IPS-18c (cell line): ENCODE measurements around the gene MBD2.
"Not testable (repeated sequence)": the region's sequence is repeated elsewhere in the genome, so short reads cannot be mapped to it uniquely, and the experiment has no call there.

Experiments
- H3K4me3 ChIP-seq: 2 replicates; pipeline ENCODE4 v1.7.0; 2013; ENCODE audit warnings: low read depth, mild to moderate bottlenecking, low read length, moderate library complexity; ENCODE audit not compliant: insufficient read depth
- H3K9me3 ChIP-seq: one replicate; pipeline ENCODE4 v1.6.1; 2013; ENCODE audit warnings: mild to moderate bottlenecking, low read length, moderate library complexity; ENCODE audit not compliant: control insufficient read depth, insufficient read depth

MBD2 gene

DNA sequence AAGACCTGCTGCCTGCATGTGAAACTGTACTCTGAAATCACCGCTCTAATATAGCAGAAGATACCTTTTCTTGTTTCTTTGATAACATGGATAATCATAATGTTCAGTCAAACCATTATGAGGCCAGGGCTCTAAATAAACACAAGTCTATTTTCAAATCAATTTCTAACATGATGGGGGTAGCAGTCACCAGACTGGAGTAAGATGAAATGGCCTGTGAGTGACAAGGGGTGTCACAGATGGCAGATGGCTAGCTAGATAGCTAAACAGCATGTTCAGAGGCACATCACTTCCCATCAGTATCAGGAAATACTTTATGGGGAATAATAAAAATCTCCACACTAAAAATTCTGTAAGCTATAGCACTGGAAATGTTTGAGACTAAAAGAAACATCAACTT is 14.0 kb downstream of the MBD2 start:
- no peak overlapping the region for H3K4me3 ChIP-seq

DNA sequence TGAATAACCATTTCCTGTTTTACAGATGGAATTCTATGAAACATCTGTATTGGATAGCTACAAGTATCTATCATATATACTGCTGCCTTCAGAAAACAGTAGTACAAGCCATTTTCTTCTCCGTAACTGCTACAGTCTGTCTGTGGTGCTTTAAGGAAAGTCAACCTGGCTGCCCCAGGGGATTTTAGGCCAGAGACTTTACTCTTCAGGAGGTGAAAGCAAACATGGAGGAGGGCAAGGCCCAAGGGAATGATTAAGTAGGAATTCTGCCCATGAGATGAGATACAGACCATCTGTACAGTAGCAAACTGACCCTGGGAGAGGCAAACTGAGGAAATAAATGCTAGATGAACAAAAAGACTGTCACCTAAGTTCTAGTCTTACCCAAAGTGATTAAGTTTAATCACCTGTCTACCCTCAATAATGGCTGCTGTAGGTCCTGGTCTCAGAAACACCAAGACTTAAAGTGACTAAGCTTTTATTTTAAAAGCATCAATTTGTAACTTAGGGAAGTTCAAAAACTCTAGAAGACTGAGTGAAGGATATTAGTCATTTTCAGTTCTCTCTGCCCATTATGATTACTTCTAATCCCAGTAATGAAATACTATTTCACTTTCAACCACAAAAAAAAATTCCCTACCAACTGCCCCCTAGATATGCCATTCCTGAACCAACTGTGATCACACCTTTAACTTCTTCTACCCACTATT is 14.8 kb downstream of the MBD2 start:
- H3K9me3 ChIP-seq = no peaks in the 10 kb centered on the region
- H3K4me3 ChIP-seq = no peak overlapping the region

More for the DNA sequence above, 14.0 kb downstream of the MBD2 start:
- H3K9me3 ChIP-seq = no peaks in the 10 kb centered on the region

DNA sequence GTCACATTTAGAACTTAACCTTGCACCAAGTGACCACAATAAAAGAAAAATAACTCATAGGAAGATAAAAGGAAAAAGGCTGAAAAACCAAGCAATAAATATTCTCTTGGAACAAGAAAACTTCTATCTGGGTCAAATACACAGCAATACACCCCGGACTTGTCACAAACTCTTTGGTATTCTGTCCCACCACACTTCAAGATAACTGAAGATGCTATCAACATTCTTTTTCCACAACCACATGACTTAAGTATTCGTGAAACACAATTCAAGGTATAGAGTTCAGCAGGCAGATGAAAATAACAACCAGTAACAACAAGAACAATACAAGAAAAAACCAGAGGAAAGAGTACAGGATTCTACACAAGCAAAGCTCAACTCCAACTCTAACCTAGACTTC is 18.0 kb downstream of the MBD2 start:
- H3K9me3 ChIP-seq = no peaks in the 10 kb centered on the region
- H3K4me3 ChIP-seq = no peak overlapping the region

DNA sequence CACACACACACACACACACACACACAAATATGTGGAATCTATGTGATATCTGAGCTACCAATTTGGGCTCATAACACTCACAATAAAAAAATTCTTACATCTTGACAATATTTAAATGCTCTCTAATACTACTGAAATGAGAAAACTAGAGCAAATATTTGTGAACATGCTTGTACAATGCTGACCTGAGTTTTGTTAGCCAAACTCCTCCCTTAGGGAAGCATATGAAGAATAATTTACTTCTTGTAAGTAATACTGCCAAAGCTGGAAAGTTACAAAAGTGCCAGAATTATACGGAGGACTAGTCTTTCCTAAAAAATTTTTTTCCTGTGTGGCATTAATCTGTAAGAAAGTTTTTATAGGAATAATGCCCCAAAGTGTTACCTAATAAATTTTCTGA is 18.5 kb downstream of the MBD2 start:
- Histone ChIP-seq H3K9me3 (no peaks in the 10 kb centered on the region), H3K4me3 (no peak overlapping the region)

DNA sequence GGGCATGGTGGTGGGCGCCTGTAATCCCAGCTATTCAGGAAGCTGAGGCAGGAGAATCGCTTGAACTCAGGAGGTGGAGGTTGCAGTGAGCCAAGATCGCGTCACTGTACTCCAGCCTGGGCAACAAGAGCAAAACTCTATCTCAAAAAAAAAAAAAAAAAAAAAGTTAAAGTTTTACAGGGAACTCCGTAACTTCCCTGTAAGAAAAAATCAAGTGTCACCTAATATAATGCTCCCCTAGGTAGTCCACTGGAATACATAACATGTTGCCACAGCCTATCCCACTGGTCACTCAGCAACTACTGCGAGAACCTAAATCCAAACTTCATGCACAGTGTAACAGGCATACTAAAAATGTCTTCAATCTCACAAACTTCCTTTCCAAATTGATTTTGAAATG is 19.0 kb downstream of the MBD2 start:
- not testable (repeated sequence) for H3K9me3 ChIP-seq, H3K4me3 ChIP-seq

DNA sequence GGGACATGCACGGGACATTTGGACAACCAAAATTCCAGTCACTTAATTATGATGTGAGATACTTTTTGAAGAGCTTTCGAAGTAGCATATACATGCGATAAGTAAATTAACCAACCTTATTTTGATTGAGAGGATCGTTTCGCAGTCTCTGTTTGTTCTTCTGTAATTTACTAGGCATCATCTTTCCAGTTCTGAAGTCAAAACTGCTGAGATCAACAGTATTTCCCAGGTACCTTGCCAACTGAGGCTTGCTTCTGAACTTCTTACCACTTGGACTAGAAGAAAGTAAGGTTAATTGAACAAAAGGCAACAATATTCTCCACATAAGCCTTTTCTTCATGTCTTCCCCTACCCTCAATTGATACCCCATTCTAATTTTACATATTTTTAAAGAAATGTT is 19.6 kb downstream of the MBD2 start:
- Histone ChIP-seq H3K9me3 (no peaks in the 10 kb centered on the region), H3K4me3 (no peak overlapping the region)

DNA sequence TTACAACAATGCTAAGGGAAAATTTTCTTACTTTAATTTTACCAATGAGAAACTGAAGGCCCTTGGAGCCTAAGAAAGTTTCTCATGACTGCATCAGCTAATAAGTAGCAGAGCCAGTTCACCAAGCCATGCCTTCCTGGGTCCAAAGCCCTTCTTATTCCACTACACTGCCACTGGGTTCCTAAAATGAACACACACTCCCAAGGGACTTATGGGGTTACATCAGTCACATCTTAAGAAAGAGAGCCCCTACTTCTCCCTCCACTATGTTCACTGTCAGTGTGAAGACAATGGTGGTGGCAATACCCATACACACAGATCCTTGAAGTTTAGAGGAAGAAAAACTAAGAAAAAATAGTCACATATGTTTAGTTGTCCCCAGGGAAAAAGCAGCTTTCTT is 20.6 kb downstream of the MBD2 start:
- Histone ChIP-seq H3K9me3 (no peaks in the 10 kb centered on the region), H3K4me3 (no peak overlapping the region)

DNA sequence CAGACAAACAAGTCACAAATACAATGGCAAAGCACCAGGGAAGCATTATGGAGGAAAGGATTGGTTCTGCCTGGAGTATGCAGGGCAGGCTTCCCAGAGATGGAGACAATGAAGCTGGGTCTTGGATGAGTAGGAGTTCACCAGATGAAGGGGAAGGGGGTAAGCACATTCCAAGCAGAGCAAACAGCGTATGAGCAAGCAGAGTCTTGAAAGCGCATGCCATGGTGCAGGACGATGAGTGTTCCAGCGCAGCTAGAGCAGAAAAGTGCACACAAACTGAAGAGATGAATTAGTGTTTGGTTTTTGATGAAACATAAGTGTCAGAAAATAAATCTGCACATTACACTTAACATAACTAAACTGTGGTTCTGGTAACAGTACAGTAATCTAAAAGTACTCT is 21.6 kb downstream of the MBD2 start:
- Histone ChIP-seq H3K4me3 (no peak overlapping the region), H3K9me3 (no peaks in the 10 kb centered on the region)

DNA sequence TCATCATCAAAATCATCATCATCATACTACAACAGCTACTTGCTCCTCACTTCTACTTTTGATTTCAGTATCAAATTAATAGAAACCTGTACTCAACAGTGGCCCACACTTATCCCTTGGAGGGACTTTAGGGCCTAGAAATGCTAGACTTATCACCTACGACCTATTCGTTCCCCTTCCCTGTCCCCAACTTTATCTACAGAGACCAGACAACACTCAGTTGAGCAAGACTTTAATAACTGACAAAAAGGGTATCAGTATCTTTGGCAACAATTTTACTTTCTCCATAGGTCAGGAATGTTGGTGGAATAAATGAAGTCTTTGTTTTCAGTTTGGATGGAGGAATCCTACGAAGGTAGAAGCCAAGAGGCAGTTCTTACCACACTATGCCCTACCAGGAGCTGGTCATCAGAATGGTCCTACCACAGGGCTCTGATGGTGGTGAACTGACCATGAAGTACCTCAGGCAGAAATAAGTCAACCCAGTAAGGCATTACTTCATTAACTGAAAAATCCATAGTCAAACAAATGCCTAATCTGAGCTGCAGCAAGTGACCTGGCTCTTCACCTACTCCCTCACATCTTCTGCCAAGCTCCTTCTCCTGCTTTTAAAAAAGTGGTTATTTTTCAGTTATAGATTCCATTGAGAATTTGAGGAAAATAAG is 26.6 kb downstream of the MBD2 start:
- no peak overlapping the region for H3K4me3 ChIP-seq
- H3K9me3 ChIP-seq = no peaks in the 10 kb centered on the region

DNA sequence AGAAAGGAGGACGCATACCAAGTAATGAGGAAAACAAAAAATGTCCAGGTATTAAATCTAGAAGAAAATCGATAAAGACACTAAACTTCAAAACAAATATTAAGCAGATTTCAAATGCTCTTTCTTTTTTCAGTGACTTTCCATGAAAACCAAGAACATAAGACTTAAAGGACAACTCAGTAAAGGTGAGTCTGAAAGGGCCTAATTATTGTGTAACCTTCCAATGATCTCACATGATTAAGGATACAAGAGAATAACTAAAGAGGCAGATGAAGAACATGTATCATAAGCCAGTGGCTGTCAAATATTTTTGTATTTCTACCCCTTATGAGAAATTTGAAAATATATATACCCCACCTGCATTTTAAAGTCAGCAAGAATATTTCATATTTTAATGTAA is 30.7 kb downstream of the MBD2 start:
- Histone ChIP-seq H3K9me3 (no peaks in the 10 kb centered on the region), H3K4me3 (no peak overlapping the region)

DNA sequence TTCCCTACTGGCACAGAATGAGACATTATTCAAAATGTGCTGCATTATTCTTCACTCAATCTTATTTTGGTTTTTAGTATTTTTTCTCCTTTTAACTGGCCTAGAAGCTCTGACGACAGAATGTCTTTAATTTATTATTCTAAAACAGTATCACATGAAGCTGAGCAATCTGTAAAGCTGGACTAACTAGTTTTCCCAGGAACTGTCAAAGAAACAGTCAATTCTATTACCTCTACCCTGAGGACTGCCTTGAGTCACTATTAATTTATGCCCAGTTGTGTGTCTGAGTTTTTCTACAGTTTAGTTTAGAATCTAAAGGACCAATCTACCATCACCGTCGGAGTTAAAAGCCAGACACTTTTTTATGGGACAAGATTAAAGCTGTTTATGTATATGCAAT is 31.6 kb downstream of the MBD2 start:
- H3K4me3 ChIP-seq = no peak overlapping the region
- no peaks in the 10 kb centered on the region for H3K9me3 ChIP-seq

DNA sequence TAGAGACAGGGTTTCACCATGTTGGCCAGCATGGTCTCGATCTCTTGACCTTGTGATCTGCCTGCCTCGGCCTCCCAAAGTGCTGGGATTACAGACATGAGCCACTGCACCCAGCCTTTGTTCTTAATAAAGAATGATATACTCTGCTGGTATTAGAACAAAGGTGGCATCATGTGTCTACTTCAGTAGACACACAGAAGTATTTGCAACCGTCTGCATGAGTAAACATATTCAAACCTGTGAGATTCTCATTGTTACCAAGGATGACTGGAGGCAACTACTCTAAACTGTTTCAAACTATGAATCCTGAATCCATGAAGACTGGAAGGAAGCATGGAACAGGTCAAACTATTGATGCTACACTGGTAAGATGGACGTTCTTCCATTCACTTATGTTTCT is 32.1 kb downstream of the MBD2 start:
- no peak overlapping the region for H3K4me3 ChIP-seq
- H3K9me3 ChIP-seq = no peaks in the 10 kb centered on the region

DNA sequence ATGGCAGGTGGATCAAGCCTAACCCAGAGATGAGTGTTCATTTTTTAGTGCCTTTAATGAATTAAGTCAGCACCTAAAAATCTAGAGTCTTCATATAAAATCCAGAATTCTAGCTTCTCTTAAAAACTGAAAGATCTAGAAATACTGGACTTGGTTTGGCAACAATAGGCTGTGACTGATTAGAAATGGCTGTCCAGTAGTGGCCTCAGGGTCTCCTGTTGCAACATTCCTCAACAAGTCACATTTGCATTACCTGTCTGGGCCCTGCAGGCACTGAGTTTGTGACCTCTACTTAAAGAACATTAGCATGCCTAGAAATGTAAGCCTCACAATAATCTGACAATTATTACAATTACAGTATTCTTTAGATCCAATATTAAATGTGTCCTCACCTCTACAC is 33.1 kb downstream of the MBD2 start:
- Histone ChIP-seq H3K9me3 (no peaks in the 10 kb centered on the region), H3K4me3 (no peak overlapping the region)

DNA sequence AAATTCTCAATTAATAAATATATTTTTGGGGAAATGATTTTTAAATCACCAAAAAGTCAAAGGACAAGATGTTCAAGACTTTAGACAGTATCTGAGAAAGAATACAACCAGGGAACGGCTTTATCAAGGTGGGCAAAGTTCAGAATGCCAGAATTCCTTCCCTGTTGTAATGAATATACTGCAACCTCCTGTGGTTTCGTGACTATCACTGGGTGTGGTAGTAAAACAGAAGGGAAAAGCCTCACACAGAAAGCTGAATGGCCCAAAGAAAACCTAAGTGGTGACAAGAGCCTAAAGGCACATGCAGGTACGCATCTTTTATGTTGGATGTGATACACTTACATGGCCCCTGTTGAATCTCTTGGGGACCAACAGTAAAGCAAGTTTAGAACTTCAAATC is 37.1 kb downstream of the MBD2 start:
- Histone ChIP-seq H3K4me3 (no peak overlapping the region), H3K9me3 (no peaks in the 10 kb centered on the region)

DNA sequence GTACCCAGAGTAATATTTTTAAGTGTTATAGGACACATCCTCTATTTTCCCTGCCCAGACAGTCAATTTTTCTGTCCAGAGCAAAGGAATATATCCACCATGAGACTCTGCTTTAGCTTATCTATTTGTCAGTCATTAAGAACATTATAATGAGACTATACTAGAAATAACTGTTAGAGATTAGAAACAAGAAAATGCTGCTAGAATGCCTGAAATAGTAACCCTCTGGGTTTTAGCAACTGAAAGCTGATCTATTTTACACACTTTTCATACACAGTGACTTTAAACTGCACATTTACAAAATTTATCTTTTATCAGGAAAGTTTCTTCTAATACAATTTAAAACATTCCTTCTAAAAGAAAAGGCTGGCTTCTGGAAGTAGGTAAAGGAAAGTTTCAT is 39.6 kb downstream of the MBD2 start:
- Histone ChIP-seq H3K4me3 (no peak overlapping the region), H3K9me3 (no peaks in the 10 kb centered on the region)

DNA sequence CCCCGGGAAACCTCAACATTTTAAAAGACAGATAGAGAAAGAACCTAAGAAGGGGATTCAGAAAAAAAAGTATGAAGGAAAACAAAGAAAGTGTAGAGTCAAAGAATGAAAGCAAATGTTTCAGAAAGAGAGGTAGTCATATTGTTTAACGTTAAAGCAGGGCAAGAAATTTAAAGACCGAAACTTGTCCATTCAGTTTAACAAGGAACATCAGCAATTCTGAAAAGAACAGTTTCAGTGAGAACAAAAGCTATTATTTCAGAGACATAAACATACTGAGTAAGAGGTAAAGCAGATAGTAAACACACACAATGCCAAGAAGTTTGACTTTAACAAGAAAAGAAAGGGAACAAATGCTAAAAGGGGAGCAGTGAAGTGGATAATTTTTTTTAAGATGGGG is 41.1 kb downstream of the MBD2 start:
- H3K4me3 ChIP-seq = no peak overlapping the region

DNA sequence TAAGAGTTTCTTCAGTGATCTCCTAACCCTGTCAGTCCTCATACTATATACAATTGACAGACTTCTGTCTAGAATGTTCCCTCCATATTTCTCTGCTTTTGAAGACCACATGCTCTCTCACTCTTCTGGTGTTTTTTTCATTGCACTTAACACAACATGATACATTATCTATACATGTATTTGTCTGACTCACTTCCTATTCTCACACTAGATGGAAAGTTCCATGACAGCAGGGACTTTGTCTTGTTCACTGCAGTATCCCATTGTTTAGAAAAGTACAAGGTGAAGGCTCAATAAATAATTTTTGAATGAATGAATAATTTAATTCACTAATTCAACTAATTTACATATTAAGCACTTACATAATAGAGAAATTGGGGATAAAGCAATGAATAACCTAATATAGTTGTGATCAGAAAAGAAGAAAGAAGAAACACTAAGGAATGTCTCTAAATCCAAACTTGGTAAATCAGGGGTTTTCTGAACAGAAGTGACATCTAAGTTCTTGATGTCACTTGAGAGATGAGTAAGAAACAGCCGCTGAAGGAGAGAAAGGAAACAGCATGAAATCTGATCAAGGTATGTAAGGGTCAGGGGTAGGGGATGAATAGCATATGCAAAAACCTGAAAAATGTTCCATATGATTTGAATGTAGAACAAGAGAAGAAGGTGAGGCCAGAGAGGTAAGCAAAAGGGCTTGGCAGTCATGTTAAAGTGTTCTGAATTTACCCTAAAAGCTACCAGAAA is 42.4 kb downstream of the MBD2 start:
- Histone ChIP-seq H3K4me3 (no peak overlapping the region), H3K9me3 (no peaks in the 10 kb centered on the region)

More for the DNA sequence above, 41.1 kb downstream of the MBD2 start:
- no peaks in the 10 kb centered on the region for H3K9me3 ChIP-seq

DNA sequence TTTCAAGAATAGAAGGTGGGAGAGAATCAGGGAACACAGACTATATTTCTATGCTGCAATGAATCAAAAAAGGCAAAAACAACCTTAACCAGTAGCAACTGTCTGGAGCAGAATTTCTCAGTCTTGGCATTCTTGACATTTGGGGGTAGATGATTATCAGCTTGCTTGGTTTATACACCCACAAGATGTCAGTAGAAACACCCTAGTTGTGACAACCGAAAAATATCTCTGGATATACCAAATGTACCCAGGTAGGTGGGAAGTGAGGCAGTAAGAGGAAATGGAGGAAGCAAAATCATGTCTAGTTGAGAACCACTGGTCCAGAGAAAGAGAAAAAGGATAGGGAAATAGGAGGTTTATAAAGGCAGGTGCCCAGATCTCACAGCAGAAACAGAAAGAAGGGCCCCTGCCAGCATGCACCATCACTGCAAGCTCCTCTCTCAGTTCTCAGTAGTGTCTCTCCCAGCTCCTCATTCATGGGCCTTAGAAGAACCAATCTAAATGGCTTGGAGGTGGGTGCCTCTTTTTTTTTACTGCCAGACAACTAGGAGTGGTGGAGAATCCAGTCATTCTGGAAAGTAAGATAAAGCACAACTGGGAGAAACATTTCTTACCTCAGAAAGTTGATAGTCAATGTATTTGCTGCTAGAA is 50.4 kb downstream of the MBD2 start:
- Histone ChIP-seq H3K4me3 (no peak overlapping the region), H3K9me3 (no peaks in the 10 kb centered on the region)
